ENCODE results near the gene PRKAG3.
"Not testable (repeated sequence)": the region's sequence is repeated elsewhere in the genome, so short reads cannot be mapped to it uniquely, and the experiment has no call there.

PRKAG3 gene

DNA sequence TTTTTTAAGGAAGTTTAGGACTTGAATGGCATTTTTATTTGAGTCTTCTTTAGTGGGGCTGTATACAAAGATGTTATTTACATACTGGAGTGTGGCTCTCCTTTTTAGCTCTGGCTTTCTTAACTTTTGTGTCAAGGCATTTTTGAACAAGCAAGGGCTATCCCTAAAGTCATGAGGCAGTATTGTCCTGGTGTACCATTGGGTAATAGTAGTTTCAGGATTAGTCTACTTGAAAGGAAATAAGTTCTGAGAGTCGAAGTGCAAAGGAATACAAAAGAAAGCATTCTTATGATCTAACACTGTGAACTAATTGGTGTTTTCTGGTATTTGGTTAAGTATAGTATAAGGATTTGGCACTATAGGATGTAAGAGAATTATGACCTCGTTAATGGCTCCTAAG is 51.6 kb downstream of the PRKAG3 start:
- DNase-seq, result no peak

DNA sequence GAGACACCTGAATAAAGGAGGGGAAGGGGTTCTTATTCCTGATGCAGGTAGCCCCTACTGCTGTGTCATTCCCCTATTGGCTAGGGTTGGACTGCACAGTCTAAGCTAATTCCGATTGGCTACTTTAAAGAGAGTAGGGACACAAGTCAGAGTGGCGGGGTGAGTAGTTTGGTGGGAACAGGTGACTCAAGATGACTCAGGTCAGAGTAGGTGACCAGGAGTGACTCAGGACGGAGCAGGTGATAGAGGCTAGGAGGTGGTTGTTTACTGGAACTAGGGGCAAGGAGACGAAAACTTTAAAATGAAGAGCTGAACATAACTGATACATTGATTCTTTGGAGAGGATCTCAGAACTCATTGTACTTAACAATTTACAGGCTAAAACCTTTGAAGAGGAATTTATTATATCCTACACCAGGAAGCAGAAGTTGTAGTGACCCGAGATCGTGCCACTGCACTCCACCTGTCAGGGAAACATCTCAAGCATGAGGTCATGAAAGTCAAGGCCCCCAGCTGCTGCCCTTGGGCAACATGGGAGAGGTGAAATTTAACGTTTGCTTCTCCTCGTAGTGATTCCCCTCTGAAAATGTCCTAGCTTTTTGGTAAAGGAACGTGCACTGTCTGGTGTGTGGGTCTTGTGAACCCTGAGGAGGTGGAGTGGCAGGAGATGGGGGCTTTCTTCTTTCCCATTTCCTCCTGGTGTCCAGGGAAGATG is 54.2 kb downstream of the PRKAG3 start:
- no peak for DNase-seq

DNA sequence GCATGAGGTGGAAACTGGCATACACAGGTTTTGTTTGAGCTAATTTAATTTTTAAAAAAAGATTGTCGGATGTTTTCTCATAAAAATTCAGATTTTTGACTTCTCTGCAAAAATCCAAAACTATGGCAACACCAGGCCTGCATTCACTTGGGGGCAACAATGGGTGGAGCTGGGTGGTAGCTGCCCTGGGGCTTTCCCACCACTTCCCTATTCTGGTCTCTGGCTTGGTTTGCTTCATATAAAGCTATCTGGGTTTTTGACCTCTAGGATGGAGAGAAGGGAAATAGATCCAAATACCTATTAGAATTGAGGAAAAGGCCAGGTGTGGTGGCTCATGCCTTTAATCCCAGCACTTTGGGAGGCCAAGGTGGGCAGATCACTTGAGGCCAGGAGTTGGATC is 55.1 kb downstream of the PRKAG3 start:
- DNase-seq, result no peak

DNA sequence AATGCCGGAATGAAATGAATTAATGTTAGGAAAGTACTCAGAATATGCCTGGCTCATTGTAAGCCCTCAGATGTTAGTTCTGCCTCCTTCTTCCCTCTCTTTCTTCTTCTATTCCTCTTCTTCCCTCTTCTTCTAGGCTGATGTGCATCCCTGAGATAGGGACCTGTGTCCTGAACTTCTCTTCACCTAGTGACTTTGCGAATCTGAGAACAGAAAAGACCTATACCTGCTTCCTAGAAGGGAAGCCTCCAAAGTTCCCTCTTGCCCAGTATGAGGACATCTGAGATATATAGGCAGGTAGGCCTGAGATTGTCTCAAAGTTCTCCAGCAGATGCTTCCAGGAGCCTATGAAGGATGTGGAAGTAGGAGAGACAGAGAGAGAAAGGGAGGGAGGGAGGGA is 57.7 kb downstream of the PRKAG3 start:
- DNase-seq, result no peak

DNA sequence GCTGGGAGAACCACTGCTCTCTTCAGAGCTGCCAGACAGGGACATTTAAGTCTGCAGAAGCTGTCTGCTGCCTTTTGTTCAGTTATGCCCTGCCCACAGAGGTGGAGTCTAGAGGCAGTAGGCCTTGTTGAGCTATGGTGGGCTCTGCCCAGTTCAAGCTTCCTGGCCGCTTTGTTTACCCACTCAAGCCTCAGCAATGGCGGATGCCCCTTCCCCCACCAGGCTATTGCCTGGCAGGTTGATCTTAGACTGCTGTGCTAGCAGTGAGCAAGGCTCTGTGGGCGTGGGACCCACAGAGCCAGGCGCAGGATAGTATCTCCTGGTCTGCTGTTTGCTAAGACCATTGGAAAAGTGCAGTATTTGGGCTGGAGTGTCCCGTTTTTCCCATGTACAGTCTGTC is 58.8 kb downstream of the PRKAG3 start:
- not testable (repeated sequence) for DNase-seq
